Activated naive CD8-positive, alpha-beta T cell treated with anti-CD3 and anti-CD28 coated beads, Interleukin-2, amount 50 U/mL, for 16 hours (primary cell): ENCODE measurements around the gene HOXC11.

Experiments used
- DNase-seq: peaks from one replicate; pipeline ENCODE4 v3.0.0-alpha.2; 2020; ENCODE audit warnings: low read depth, low spot score

The HOXC11 gene

DNA sequence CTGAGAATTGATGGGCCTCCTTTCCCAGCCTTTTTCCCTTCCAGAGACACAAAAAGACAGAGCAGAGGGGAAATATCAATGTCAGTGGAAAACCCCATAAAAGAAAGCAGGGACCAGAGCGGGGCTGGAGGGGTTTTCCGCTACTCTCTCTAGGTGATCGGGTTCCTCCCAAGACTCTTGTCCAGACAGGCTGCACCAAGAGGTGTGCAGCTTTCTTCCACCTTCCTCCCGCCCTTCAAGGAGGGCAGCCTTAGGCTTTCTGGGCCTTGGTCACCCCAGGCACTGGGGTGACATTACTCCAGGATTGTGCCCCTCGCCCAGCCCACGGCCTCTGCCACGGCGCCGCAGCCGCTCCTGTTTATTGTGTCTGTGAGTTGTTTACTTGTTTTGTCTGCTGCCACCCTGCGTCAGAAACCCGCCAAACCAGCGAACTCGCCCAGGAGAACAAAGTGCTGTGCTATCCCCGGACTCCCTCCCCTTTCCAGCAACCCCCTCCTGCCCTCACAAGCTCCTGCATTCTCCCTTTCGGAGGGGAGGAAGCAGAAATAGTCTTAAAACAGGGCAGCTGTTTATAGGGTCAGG, 48.6 kb downstream of the HOXC11 start:
- no peak for DNase-seq

DNA sequence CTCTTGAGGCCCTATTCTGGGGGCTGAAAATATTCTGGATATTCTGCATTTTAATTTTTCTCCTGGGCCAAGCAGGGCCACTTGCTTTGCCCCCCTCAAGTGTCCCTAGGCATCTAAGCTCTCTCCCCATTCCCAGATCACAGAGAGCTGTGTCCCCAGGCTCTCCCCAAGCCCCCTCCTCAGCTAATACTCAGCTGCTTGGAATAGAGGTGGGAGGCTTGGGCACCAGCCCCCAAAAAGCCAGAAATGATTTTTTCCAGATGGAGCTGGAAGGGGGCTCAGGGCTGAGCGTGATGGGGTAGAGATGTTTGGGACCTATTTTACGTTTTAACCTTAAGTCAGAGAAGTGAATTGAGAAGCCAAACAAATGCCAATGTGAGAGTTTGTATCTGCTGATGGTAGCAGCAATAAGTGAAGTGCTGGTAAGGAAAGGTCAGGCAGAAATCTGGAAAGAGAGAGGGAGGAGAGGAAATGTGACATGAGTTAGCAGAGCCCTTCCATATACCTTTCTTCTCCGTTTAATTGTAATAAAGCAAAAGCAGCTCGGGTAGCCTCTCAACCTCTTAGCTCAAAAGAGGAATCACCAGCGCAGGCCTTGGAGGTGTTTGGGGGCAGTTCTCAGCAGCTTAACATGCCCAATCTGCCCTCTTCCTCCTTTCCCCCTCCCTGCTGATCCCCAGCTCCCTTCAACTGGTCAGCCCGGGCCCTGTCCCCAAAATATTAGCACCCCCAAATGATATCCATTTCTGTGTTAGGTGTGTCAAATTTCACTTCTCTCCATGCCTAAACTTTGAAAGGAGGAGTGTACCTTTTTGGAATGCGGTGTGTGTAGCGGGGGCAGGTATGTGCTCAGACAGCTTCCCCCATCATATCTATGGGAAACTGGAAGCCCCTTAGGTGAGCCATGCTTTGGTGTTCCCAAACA, 50.3 kb downstream of the HOXC11 start:
- DNase-seq: no peak

DNA sequence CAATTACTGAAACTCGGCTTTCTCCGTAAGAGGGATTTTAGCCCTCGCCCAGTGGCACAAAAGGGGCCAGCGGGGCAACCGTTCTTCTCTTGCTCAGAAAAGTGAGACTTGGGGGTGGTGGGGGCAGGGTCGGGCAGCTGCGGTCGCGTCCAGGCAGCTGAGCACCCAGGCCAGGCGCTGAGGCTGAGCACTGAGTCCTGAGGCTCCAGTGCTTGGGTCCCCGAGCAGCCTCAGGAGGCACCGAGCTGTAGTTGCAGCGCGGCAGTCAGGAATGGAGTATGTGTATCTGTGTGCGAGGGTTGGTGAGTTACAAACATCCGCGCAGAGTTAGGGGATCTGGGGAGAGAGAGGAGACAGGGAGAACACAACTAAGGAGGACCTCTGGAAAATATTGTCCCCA, 51.2 kb downstream of the HOXC11 start:
- no peak for DNase-seq

DNA sequence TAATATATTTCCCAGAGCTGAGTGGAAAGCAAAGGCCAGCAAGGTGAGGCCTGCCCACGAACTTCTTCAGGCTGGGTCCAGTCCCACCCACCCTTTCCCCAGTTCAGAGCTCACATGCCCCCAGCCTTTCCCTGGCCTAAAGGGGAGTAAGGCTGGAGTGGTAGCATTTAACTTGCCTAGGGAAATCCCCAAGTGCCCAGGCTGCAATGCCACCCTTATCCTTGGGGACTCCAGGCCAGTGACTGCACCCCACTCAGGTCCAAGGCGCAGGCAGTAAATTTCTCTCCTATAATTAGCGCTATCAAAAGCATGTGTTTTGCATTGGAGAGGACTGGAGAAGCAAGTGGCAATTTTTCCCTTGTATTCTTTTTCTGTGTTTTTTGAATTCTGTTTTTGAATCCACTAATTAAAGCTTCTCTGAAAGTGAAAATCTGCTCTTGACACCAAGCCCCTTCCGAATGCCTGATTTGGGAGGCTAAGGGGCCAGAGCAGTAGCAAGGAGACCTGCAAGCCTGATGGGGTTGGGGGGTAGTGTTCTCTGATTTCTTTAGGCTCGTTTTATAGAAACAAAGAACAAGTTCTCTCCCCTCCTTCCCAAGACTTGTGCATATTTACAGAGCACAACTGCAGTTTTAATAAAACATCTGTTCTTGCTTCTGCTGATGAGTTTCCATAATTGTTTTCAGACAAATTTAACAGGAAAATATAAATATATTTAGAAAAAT, 51.8 kb downstream of the HOXC11 start:
- no peak for DNase-seq

DNA sequence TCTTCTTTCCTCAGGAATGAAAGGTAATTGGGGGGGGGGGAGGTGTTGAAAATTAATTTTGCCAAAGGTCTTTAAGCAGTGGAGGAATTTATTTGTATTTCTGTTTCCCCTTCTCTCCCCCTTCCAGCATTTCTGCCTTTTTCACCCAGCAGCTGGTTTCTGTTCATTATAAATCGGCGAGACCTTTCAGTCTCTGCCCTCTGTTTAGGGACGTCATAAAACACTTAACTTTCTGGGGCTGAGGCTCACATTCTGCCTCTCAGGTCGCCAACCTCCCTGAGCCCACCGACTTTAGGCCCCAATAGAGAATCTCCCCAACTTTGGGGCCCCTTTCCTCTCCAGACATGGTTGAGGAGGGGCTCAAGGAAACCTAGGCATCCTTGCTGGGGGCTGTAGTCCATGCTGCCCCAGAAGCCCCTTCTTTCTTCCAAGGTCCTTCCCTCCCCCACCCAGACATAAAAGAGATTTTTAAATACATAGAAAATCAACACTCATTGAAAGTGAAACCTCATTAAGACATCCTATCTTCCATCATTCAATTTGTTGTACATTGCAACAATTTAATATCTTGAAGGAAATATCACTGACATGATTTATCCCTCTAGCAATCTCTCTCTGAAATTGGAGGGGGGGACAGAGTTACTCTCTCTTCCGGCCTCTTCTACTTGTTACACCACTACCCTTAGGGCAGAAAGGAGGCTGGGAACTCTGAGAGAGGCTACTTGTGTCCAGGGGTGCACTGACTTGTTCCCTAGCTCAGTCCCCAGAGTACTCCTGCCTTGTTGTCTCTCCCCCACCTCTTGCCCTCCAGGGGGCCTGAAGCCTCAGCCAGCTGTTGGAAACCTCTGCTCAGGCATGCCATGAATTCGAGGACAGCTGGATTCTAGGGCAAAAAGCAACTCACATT, 52.8 kb downstream of the HOXC11 start:
- DNase-seq: no peak

DNA sequence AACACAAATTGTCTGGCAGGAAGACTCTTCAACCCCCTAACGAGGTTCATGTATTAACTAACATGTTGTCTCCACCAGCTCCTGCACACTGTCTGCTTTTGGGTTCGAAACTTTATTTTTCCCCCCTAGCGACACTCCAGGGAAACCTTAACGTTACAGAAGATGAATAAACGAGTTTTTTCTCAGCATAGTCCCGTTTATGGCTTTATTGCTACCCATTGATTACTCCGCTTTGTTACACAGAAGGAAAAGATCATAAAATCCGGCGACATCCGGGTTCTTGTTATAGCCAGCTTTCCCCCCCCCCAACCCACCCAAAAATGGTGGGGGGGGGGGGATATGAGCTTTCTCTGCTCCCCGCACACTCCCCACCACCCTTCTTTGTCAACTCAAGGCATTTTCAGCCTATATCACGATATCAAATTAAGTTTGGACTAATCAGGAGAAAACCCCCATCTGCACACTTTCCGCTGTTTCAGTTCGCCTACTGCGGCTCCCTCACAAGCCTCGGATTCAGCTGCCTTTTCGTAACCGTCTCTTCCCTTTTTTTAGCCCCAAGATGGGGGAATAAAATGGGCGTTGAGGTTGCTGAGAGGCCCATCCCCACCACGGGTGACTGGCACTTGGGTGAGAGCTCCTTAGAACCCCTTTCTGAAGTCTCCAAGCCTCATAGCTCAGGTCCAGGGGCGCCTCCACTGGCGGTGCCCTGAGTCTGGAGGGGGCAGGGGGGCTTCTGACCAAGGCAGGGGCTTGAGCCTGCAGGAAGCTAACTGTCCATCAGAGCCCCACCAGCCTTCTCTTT, 53.9 kb downstream of the HOXC11 start:
- no peak for DNase-seq
